Coronary artery (tissue), 2 donors: ENCODE measurements around the gene COL5A2.

Experiments used
- DNase-seq: peaks from one replicate; pipeline ENCODE4 v3.0.0-alpha.2; 2017; ENCODE audit warnings: low spot score
- H3K27ac ChIP-seq, 2 donors: fragments of 200-600 bp; sonication (generic); one replicate each; pipeline ENCODE4 v1.5.1; 2016 to 2019
- H3K4me3 ChIP-seq: fragments of 200-600 bp; sonication (generic); 2 replicates; pipeline ENCODE4 v1.5.1; 2016; ENCODE audit warnings: mild to moderate bottlenecking, moderate library complexity
- TF ChIP-seq, protein P1 (sequence below): fragments of 200-600 bp; sonication (generic); IDR thresholded peaks from one replicate; pipeline ENCODE4 v1.5.1; 2019; ENCODE audit warnings: antibody characterized with exemption

Gene COL5A2

DNA sequence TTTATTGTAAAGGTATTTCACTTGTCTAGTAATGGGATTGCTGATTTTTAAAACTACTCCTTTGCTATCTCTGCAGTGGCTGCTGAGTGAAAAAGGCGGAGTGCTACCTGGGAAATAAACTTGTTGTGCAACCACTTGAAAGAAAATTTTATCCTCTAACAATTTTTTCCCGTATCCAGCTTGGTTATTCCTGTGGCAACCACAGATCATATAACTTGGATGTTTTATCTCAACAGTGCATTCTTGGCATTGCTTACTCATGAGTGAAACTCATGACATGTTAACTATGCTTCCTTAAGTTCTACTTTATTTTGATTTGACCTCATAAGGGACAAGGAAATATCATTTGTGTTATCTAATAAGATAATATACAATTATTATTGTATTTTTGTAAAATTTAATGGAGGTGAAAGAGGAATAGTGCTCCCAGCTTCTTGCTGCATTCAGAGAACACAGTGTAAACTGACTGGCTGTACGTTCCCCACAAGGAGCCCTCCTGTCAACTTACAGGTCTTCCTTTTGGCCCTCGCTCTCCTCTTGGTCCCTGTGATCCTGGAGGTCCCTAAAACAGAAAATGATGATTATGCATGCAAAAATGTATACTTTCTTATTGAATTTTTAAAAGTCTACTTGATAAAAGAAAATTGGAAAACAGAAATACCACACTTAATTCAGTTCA lies 82.7 kb downstream of the COL5A2 start:
- no peak overlapping the region for H3K27ac ChIP-seq
- no peak for DNase-seq
- TF ChIP-seq, protein P1, sequence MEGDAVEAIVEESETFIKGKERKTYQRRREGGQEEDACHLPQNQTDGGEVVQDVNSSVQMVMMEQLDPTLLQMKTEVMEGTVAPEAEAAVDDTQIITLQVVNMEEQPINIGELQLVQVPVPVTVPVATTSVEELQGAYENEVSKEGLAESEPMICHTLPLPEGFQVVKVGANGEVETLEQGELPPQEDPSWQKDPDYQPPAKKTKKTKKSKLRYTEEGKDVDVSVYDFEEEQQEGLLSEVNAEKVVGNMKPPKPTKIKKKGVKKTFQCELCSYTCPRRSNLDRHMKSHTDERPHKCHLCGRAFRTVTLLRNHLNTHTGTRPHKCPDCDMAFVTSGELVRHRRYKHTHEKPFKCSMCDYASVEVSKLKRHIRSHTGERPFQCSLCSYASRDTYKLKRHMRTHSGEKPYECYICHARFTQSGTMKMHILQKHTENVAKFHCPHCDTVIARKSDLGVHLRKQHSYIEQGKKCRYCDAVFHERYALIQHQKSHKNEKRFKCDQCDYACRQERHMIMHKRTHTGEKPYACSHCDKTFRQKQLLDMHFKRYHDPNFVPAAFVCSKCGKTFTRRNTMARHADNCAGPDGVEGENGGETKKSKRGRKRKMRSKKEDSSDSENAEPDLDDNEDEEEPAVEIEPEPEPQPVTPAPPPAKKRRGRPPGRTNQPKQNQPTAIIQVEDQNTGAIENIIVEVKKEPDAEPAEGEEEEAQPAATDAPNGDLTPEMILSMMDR = no peak
- no peak overlapping the region for H3K4me3 ChIP-seq

DNA sequence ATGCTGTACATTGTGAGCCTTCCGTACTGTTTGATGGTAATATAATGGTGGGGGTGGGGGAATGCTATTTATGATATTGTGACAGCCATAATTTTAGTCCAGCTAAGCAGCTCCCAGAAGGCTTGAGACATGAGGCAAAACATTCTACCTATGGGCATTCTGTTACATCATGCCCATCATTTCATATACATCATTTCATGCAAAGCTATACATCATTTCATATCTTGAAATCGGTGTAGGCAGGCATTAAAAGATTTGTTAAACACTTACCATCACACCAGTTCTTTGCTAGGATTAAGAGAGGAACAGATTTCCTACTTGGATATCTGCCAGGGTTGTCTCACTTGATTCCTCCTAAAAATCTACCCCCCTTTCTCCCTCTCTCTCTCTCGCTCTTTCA lies 84.5 kb downstream of the COL5A2 start:
- TF ChIP-seq, protein P1 = no peak
- Histone ChIP-seq H3K27ac (peak overlapping the region in 1 of 2 donors; percentile 60), H3K4me3 (no peak overlapping the region)
- DNase-seq = no peak

DNA sequence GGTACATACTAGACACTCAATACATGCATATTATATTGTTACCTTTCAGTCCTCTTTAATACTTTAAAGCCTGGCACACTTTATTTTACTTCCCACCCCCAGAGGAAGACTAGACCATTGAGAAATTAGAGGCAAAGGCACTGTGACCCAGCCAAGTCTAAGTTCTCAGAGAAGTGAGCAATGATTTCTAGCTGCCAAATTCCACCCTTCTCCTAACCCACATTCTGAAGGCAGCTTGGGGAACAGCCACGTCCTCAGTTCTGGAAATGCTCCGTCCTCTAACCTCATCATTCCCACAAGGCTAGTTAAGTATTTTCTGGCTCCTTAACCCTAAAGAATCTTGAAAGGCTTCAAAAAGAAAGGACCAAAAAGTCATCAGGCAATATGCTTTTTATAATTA lies 86.6 kb downstream of the COL5A2 start:
- TF ChIP-seq, protein P1 = no peak
- DNase-seq = no peak
- no peak overlapping the region for H3K4me3 ChIP-seq
- peak overlapping the region; percentile 14 to 76 for H3K27ac ChIP-seq

DNA sequence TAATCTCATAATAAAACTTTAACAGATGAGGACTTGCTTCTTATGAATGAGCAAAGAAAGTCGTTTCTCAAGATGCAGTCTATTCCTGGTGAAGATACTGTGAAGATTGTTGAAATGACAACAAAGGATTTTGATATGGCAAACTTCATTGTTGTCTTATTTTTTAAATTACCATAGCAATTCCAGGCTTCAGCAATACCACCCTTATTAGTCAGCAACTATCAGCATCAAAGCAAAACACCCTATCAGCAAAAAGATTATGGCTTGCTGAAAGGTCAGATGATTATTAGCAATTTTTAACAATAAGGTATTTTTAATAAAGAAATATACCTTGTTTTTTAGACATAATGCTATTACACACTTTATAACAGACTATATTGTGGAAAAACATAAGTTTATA lies 88.3 kb downstream of the COL5A2 start:
- no peak for DNase-seq
- TF ChIP-seq, protein P1 = no peak
- H3K4me3 ChIP-seq = no peak overlapping the region
- H3K27ac ChIP-seq = no peak overlapping the region

DNA sequence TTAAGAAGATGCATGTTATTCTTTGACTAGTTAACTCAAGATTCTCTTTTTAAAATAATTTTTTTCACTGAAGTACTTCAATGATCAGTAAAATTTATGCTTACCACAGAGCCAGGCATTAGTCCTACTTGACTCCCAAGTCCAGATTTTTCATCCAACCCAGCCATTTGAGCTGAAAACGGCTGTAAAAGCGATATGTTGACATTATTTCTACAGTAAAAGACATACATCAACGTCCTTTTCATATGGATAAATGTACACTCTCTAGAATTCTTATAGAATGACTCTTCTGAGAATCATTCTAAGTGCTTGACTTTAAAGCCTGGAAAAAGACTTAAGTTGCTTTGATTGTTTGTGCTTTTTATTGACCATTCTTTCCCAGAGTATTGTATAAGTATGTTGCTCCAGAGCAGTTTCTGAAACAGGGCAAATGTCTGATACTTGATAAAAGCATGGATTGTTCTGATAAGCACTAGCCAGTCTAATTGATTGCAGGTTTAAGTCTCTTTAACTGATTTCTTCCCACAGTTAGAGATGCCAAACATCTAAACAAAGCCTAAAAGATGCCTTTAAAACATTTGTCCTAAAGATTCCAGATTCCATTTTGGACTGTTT lies 90.9 kb downstream of the COL5A2 start:
- Histone ChIP-seq H3K27ac (no peak overlapping the region), H3K4me3 (no peak overlapping the region)
- DNase-seq = no peak
- TF ChIP-seq, protein P1 = no peak

DNA sequence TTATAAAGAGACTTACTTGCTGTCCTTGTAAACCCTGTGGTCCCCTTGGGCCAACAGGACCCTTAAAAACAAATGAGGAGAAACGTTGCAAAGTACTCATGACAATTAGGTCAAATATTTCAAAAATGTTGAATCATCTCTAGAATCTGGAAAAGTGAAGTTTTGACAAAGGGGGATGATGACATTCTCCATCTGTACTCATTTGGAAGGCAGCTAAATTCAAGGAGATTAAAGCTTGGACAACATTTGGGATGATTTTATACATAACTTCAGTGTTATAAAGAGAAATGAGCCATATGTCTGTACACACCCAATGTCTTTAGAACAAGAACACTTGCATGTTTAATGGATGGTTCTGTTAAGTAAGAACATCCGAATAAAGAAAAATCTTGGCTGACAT lies 92.9 kb downstream of the COL5A2 start:
- Histone ChIP-seq H3K4me3 (no peak overlapping the region), H3K27ac (no peak overlapping the region)
- DNase-seq = no peak
- TF ChIP-seq, protein P1 = no peak

DNA sequence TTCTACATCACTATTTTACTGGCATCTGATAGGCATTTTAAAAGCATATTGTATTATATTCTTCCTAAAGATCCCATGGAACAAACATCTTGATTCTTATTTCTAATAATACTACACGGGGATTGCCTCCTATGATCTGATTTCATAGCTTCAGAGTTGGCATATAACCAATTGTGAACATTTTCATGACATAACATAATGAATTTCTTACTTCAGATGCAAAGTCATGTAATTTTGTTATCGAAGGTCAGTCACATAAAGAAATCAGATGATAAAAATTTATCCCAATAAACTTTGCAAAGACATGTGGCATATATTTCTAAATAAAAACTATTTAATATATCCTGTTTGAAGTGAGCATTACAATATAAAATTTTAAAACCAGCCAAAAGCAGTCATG lies 93.3 kb downstream of the COL5A2 start:
- TF ChIP-seq, protein P1 = no peak
- no peak for DNase-seq
- Histone ChIP-seq H3K27ac (no peak overlapping the region), H3K4me3 (no peak overlapping the region)
